AG04450 (cell line): ENCODE results near the gene TMEM263. TPM values are rescaled to one million over a fixed set of nuclear protein-coding genes. Genes with fewer than 3 reads are reported as not detected.

Experiments used
- CTCF ChIA-PET: fragments of 300-600, 350-600 bp; formaldehyde crosslinking; extraction: SDS; loops from one replicate; lab custom pipeline; 2022; ENCODE audit warnings: antibody characterized with exemption, inconsistent platforms; lab: Charles Lee
- POLR2A ChIA-PET: fragments of 350-600 bp; formaldehyde crosslinking; extraction: SDS; loops from one replicate; lab custom pipeline; 2021; ENCODE audit warnings: antibody characterized with exemption, inconsistent platforms; lab: Yijun Ruan, JAX
- DNase-seq: peaks from one replicate; pipeline ENCODE4 v3.0.0-alpha.2; 2011; ENCODE audit warnings: low read depth, low spot score
- H3K27ac ChIP-seq: one replicate; pipeline ENCODE4 v1.5.1; 2012; ENCODE audit warnings: low read depth, low read length, control low read depth
- H3K27me3 ChIP-seq: one replicate; pipeline ENCODE4 v1.6.0; 2012; ENCODE audit warnings: low read length; ENCODE audit not compliant: control insufficient read depth, insufficient read depth
- H3K4me3 ChIP-seq: 2 replicates; pipeline ENCODE4 v1.5.1; 2011; ENCODE audit warnings: mild to moderate bottlenecking, low read depth, low read length, control low read depth
- H3K9me3 ChIP-seq: 2 replicates; pipeline ENCODE4 v1.5.1; 2012; ENCODE audit warnings: low read length; ENCODE audit not compliant: control insufficient read depth, insufficient read depth
- CTCF ChIP-seq: IDR thresholded peaks from 2 replicates; pipeline ENCODE4 v1.5.1; 2011; ENCODE audit warnings: low read depth, low read length, control low read depth, inconsistent platforms
- polyA plus RNA-seq: library from polyadenylated mRNA; depleted of rRNA; stranded (reverse); fragments of >200 nt; gene quantifications from 2 replicates; pipeline ENCODE4 v1.2.3, GENCODE V29; 2011

Gene TMEM263
- polyA plus RNA-seq, 1 experiment: 118 TPM

- DNase-seq: no peak
- H3K27ac ChIP-seq: no peak overlapping the region
- H3K27me3 ChIP-seq: peaks cover 9% of the 10 kb centered on the region
- no peak for TF ChIP-seq CTCF
- POLR2A ChIA-PET: no interaction called here
- no peak overlapping the region for H3K4me3 ChIP-seq
- CTCF ChIA-PET: no interaction called here
- no peaks in the 10 kb centered on the region for H3K9me3 ChIP-seq
These were observed 31.3 kb upstream of the TMEM263 start for GRCh38 chr12:106924268-106924861.

GRCh38 chr12:106926657-106927056 is 29.1 kb upstream of the TMEM263 start:
- ChIA-PET CTCF (no interaction called here), POLR2A (no interaction called here)

GRCh38 chr12:106934277-106934676 is 21.4 kb upstream of the TMEM263 start:
- Histone ChIP-seq H3K27ac (no peak overlapping the region), H3K9me3 (no peaks in the 10 kb centered on the region), H3K27me3 (no peaks in the 10 kb centered on the region), H3K4me3 (no peak overlapping the region)
- DNase-seq: no peak
- CTCF ChIA-PET: no interaction called here
- no peak for TF ChIP-seq CTCF
- POLR2A ChIA-PET: no interaction called here

More at GRCh38 chr12:106926657-106927056, 29.1 kb upstream of the TMEM263 start:
- Histone ChIP-seq H3K27ac (no peak overlapping the region), H3K4me3 (no peak overlapping the region), H3K27me3 (peaks cover 2% of the 10 kb centered on the region), H3K9me3 (no peaks in the 10 kb centered on the region)
- DNase-seq: no peak
- TF ChIP-seq CTCF: no peak

- POLR2A ChIA-PET: interaction anchor here (1.1 kb wide), 1 partner anchor 14 kb away, joined by 3 read pairs; the partner anchor contains the start of gene TMEM263
- no peak for DNase-seq
These were observed 14.1 kb upstream of the TMEM263 start for GRCh38 chr12:106941481-106942156.

More at GRCh38 chr12:106941481-106942156, 14.1 kb upstream of the TMEM263 start:
- Histone ChIP-seq H3K27me3 (peaks cover 5% of the 10 kb centered on the region), H3K4me3 (no peak overlapping the region), H3K27ac (no peak overlapping the region), H3K9me3 (peaks cover 3% of the 10 kb centered on the region; the same call in 1 of the 2 replicates)
- no peak for TF ChIP-seq CTCF
- CTCF ChIA-PET: no interaction called here
